ENCODE measurements around the gene AURKAIP1. TPM values are rescaled to one million over a fixed set of nuclear protein-coding genes. Genes with fewer than 3 reads are reported as not detected.

The AURKAIP1 gene
- polyA plus RNA-seq, 4 donors = 63.0 to 110 (median 64.3) TPM

Other genes starting within 250 kb of the AURKAIP1 start
- under 1 TPM; 0.33 to 0.83 (median 0.63) TPM for gene TTLL10, start 201.3 kb downstream of the AURKAIP1 start, polyA plus RNA-seq (ENCODE audit: insufficient read length in 4 of 4)
- 1 to 10 TPM in 1 of 4 donors, under 1 TPM in 2, not detected in 1; 0.29 to 1.1 (median 0.67) TPM for gene TNFRSF18, start 168.6 kb downstream of the AURKAIP1 start, polyA plus RNA-seq (ENCODE audit: insufficient read length in 4 of 4)
- 1 to 10 TPM; 1.6 to 2.5 (median 2.2) TPM for gene TNFRSF4, start 161.1 kb downstream of the AURKAIP1 start, polyA plus RNA-seq (ENCODE audit: insufficient read length in 4 of 4)
- 100 to 1,000 TPM; 115 to 137 (median 133) TPM for gene SDF4, start 143.2 kb downstream of the AURKAIP1 start, polyA plus RNA-seq (ENCODE audit: insufficient read length in 4 of 4)
- 10 to 100 TPM; 18.0 to 28.4 (median 20.6) TPM for gene B3GALT6, start 143.0 kb downstream of the AURKAIP1 start, polyA plus RNA-seq (ENCODE audit: insufficient read length in 4 of 4)
- gene C1QTNF12, start 128.5 kb downstream of the AURKAIP1 start, polyA plus RNA-seq (ENCODE audit: insufficient read length in 4 of 4) = 10 to 100 TPM in 2 of 4 donors, 1 to 10 TPM in 2; 9.0 to 20.6 (median 9.9) TPM
- gene UBE2J2, start 101.4 kb downstream of the AURKAIP1 start, polyA plus RNA-seq (ENCODE audit: insufficient read length in 4 of 4) = 10 to 100 TPM; 47.7 to 57.5 (median 52.6) TPM
- 1 to 10 TPM; 4.2 to 8.5 (median 4.9) TPM for gene SCNN1D, start 94.8 kb downstream of the AURKAIP1 start, polyA plus RNA-seq (ENCODE audit: insufficient read length in 4 of 4)
- 10 to 100 TPM; 21.7 to 38.7 (median 24.4) TPM for gene ACAP3, start 67.3 kb downstream of the AURKAIP1 start, polyA plus RNA-seq (ENCODE audit: insufficient read length in 4 of 4)
- 10 to 100 TPM in 1 of 4 donors, 1 to 10 TPM in 3; 6.5 to 12.2 (median 7.2) TPM for gene PUSL1, start 66.6 kb downstream of the AURKAIP1 start, polyA plus RNA-seq (ENCODE audit: insufficient read length in 4 of 4)
- 100 to 1,000 TPM; 104 to 117 (median 110) TPM for gene INTS11, start 50.5 kb downstream of the AURKAIP1 start, polyA plus RNA-seq (ENCODE audit: insufficient read length in 4 of 4)
- gene CPTP, start 50.4 kb downstream of the AURKAIP1 start, polyA plus RNA-seq (ENCODE audit: insufficient read length in 4 of 4) = 10 to 100 TPM; 11.6 to 20.7 (median 14.5) TPM
- gene TAS1R3, start 43.9 kb downstream of the AURKAIP1 start, polyA plus RNA-seq (ENCODE audit: insufficient read length in 4 of 4) = under 1 TPM; 0.22 to 0.56 (median 0.33) TPM
- gene DVL1, start 25.8 kb downstream of the AURKAIP1 start, polyA plus RNA-seq (ENCODE audit: insufficient read length in 4 of 4) = 10 to 100 TPM; 27.0 to 56.4 (median 28.5) TPM
- gene MXRA8, start 16.7 kb downstream of the AURKAIP1 start, polyA plus RNA-seq (ENCODE audit: insufficient read length in 4 of 4) = 100 to 1,000 TPM; 177 to 242 (median 190) TPM
- gene CCNL2, start 24.1 kb upstream of the AURKAIP1 start, polyA plus RNA-seq (ENCODE audit: insufficient read length in 4 of 4) = 100 to 1,000 TPM; 232 to 273 (median 238) TPM
- 100 to 1,000 TPM; 110 to 137 (median 115) TPM for gene MRPL20, start 32.1 kb upstream of the AURKAIP1 start, polyA plus RNA-seq (ENCODE audit: insufficient read length in 4 of 4)
- gene ANKRD65, start 46.1 kb upstream of the AURKAIP1 start, polyA plus RNA-seq (ENCODE audit: insufficient read length in 4 of 4) = 10 to 100 TPM in 2 of 4 donors, 1 to 10 TPM in 2; 6.6 to 19.9 (median 11.9) TPM
- 10 to 100 TPM; 53.9 to 92.3 (median 63.1) TPM for gene VWA1, start 60.5 kb upstream of the AURKAIP1 start, polyA plus RNA-seq (ENCODE audit: insufficient read length in 4 of 4)
- gene ATAD3C, start 74.5 kb upstream of the AURKAIP1 start, polyA plus RNA-seq (ENCODE audit: insufficient read length in 4 of 4) = 1 to 10 TPM; 1.4 to 3.1 (median 3.1) TPM
- gene ATAD3B, start 96.6 kb upstream of the AURKAIP1 start, polyA plus RNA-seq (ENCODE audit: insufficient read length in 4 of 4) = 10 to 100 TPM in 2 of 4 donors, 1 to 10 TPM in 2; 9.1 to 15.9 (median 12.4) TPM
- 10 to 100 TPM; 20.2 to 25.6 (median 21.4) TPM for gene ATAD3A, start 137.0 kb upstream of the AURKAIP1 start, polyA plus RNA-seq (ENCODE audit: insufficient read length in 4 of 4)
- gene TMEM240, start 165.4 kb upstream of the AURKAIP1 start, polyA plus RNA-seq (ENCODE audit: insufficient read length in 4 of 4) = 1 to 10 TPM; 4.4 to 9.2 (median 4.9) TPM
- 10 to 100 TPM; 86.8 to 95.0 (median 91.0) TPM for gene SSU72, start 199.7 kb upstream of the AURKAIP1 start, polyA plus RNA-seq (ENCODE audit: insufficient read length in 4 of 4)
- 1 to 10 TPM; 1.5 to 4.5 (median 2.6) TPM for gene FNDC10, start 224.9 kb upstream of the AURKAIP1 start, polyA plus RNA-seq (ENCODE audit: insufficient read length in 4 of 4)
- 10 to 100 TPM; 32.2 to 63.4 (median 38.2) TPM for gene MIB2, start 240.3 kb upstream of the AURKAIP1 start, polyA plus RNA-seq (ENCODE audit: insufficient read length in 4 of 4)

All from right renal pelvis (tissue), 4 donors.